ENCODE data around the gene HTT-AS.

Gene HTT-AS

DNA sequence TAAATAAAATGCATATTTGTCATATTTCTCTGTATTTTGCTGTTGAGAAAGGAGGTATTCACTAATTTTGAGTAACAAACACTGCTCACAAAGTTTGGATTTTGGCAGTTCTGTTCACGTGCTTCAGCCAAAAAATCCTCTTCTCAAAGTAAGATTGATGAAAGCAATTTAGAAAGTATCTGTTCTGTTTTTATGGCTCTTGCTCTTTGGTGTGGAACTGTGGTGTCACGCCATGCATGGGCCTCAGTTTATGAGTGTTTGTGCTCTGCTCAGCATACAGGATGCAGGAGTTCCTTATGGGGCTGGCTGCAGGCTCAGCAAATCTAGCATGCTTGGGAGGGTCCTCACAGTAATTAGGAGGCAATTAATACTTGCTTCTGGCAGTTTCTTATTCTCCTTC is 3.5 kb upstream of the HTT-AS start:
- TF ChIP-seq CTCF (IDR thresholded peaks at IDR 0.05; ENCODE audit: control insufficient read depth, extremely low read depth, insufficient read depth): no peak
- H3K4me3 ChIP-seq (ENCODE audit: low read depth, low read length): no peak overlapping the region
- DNase-seq (ENCODE audit: low read depth): no peak

- TF ChIP-seq CTCF (IDR thresholded peaks at IDR 0.05; ENCODE audit: control insufficient read depth, extremely low read depth, insufficient read depth): no peak
- no peak for DNase-seq (ENCODE audit: low read depth)
- peak overlapping the region; percentile 99 for H3K4me3 ChIP-seq (ENCODE audit: low read depth, low read length)
Observed at GRCh38 chr4:3075652-3075981, 1.3 kb upstream of the HTT-AS start.

GRCh38 chr4:3074846-3075651 is 711 bp upstream of the HTT-AS start:
- no peak for TF ChIP-seq CTCF (IDR thresholded peaks at IDR 0.05; ENCODE audit: control insufficient read depth, extremely low read depth, insufficient read depth)
- DNase-seq (ENCODE audit: low read depth): no peak
- peak overlapping the region; percentile 99 for H3K4me3 ChIP-seq (ENCODE audit: low read depth, low read length)

DNA sequence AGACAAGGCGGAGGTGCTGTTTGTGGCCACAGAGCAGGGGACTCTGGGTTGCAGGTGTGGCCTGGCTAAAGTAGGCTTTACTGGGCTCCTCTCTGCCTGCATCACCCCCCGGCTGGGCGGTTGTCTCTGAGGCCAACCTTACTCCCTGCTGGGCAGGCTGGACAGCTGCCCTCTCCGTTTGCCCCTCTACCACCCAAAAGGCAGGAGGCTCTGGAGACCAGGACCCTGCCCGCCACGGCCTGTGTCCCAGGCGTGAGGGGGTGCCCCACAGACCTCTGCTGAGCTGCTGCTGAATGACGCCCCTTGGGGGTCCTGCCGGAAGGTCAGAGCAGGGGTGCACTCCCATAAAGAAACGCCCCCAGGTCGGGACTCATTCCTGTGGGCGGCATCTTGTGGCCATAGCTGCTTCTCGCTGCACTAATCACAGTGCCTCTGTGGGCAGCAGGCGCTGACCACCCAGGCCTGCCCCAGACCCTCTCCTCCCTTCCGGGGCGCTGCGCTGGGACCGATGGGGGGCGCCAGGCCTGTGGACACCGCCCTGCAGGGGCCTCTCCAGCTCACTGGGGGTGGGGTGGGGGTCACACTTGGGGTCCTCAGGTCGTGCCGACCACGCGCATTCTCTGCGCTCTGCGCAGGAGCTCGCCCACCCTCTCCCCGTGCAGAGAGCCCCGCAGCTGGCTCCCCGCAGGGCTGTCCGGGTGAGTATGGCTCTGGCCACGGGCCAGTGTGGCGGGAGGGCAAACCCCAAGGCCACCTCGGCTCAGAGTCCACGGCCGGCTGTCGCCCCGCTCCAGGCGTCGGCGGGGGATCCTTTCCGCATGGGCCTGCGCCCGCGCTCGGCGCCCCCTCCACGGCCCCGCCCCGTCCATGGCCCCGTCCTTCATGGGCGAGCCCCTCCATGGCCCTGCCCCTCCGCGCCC is 920 bp downstream of the HTT-AS start:
- TF ChIP-seq CTCF (IDR thresholded peaks at IDR 0.05; ENCODE audit: control insufficient read depth, extremely low read depth, insufficient read depth): peak; percentile 23; the same call in 1 of the 2 replicates
- H3K4me3 ChIP-seq (ENCODE audit: low read depth, low read length): peak overlapping the region; percentile 60
- no peak for DNase-seq (ENCODE audit: low read depth)

DNA sequence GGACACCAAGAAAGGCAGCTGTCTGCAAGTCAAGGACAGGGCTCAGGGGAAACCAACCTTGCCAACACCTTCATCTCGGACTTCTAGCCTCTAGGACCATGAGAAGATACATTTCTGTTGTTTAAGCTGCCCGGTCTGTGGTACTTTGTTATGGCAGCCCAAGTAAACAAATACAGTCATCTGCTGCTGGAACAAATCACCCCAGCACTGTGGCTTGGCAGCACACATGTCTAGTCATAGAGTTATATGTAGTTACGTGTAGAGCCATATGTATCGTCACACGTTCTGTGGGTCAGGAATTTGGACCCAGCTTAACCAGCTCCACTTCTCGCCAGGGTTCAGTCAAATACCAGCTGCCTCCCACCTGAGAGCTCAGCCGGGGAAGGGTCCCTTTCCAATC is 2.5 kb downstream of the HTT-AS start:
- TF ChIP-seq CTCF (IDR thresholded peaks at IDR 0.05; ENCODE audit: control insufficient read depth, extremely low read depth, insufficient read depth): no peak
- H3K4me3 ChIP-seq (ENCODE audit: low read depth, low read length): no peak overlapping the region
- no peak for DNase-seq (ENCODE audit: low read depth)

GRCh38 chr4:3070709-3071500 is 3.4 kb downstream of the HTT-AS start:
- TF ChIP-seq CTCF (IDR thresholded peaks at IDR 0.05; ENCODE audit: control insufficient read depth, extremely low read depth, insufficient read depth): no peak
- DNase-seq (ENCODE audit: low read depth): no peak

More at GRCh38 chr4:3070709-3071500, 3.4 kb downstream of the HTT-AS start:
- no peak overlapping the region for H3K4me3 ChIP-seq (ENCODE audit: low read depth, low read length)
